Esophagus (tissue), 2 donors: ENCODE measurements around the gene DCUN1D3. TPM values are rescaled to one million over a fixed set of nuclear protein-coding genes. Genes with fewer than 3 reads are reported as not detected.
"Not testable (repeated sequence)": the region's sequence is repeated elsewhere in the genome, so short reads cannot be mapped to it uniquely, and the experiment has no call there.

Experiments
- H3K27ac ChIP-seq, 2 donors: one replicate each; pipeline ENCODE4 v1.5.1; 2013; ENCODE audit warnings: low read depth in 2 of 2, mild to moderate bottlenecking in 2 of 2, inconsistent platforms in 1 of 2, low read length in 1 of 2, moderate library complexity in 1 of 2
- H3K27me3 ChIP-seq, 2 donors: one replicate each; pipeline ENCODE4 v1.6.1; 2013; ENCODE audit warnings: low read length in 2 of 2, control low read depth in 1 of 2, mild to moderate bottlenecking in 1 of 2; ENCODE audit not compliant: insufficient read depth in 2 of 2, control insufficient read depth in 1 of 2
- H3K36me3 ChIP-seq, 2 donors: one replicate each; pipeline ENCODE4 v1.6.1; 2013; ENCODE audit warnings: low read length in 1 of 2; ENCODE audit not compliant: control insufficient read depth in 2 of 2, insufficient read depth in 2 of 2
- H3K4me1 ChIP-seq, 2 donors: one replicate each; pipeline ENCODE4 v1.6.1; 2013; ENCODE audit warnings: low read length in 1 of 2; ENCODE audit not compliant: control insufficient read depth in 2 of 2, insufficient read depth in 2 of 2
- H3K4me3 ChIP-seq, 2 donors: one replicate each; pipeline ENCODE4 v1.5.1; 2013; ENCODE audit warnings: low read length in 2 of 2, mild to moderate bottlenecking in 2 of 2, low read depth in 1 of 2, moderate library complexity in 1 of 2
- H3K9me3 ChIP-seq, 2 donors: one replicate each; pipeline ENCODE4 v1.6.1; 2013; ENCODE audit warnings: mild to moderate bottlenecking in 2 of 2, low read depth in 1 of 2, low read length in 1 of 2, moderate library complexity in 1 of 2; ENCODE audit not compliant: control insufficient read depth in 2 of 2, insufficient read depth in 1 of 2
- WGBS, 2 donors: extraction: QIAGEN DNeasy Blood & Tissue Kit; methylation state at CpG; one replicate each; pipeline ENCODE4 v1.1.7; 2013; 5-methylcytosine and 5-hydroxymethylcytosine counted together
- polyA plus RNA-seq, 2 donors: library from polyadenylated mRNA; stranded (reverse); fragments of 200-250 nt; gene quantifications; one replicate each; pipeline ENCODE4 v1.2.3, GENCODE V29; 2013
- donor health status: healthy with polysubstance abuse.
- donor health status: Bipolar disorder and iron deficiency.

DCUN1D3 gene
- polyA plus RNA-seq, 2 donors, result 3.2 to 6.5 TPM

DNA sequence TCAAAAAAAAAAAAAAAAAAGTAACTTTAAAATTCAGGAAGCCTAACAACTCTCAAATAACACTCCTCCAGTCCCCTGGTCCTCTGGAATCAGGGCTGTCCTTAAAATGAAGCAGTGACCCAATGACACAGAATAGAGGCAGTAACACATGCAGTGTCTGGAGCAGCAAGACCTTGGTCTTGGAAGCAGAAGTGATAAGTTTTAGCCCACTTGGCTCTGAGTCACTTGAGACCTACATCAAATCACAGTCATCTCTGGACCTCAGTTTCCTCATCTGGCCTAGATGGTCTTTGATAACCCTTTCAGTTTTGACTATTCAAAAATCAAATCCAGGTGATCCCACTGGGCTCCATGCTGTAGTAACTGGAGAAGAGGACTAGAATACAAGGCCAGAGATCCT lies 39.5 kb upstream of the DCUN1D3 start:
- Histone ChIP-seq H3K27ac (no peak overlapping the region), H3K27me3 (no peaks in the 10 kb centered on the region), H3K4me1 (no peaks in the 10 kb centered on the region), H3K36me3 (no peaks in the 10 kb centered on the region), H3K4me3 (no peak overlapping the region), H3K9me3 (no peaks in the 10 kb centered on the region)

DNA sequence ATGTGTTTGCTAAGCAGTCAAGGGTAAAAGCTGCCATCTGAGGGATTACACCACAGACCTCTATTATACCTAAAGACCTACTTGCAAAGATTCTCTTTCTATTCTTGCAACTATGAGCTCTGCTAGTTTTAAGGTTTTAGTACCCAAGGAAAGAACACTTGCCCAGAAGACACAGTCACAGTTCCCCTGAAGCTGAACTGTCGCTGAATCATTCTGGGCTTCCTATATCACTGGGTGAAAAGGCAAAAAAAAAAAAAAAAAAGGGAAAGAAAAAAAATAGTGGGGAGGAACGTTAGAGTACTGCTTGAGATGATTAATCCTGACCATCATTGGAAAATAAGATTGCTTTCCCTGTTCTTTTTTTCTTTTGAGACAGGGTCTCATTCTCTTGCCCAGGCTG lies 38.3 kb upstream of the DCUN1D3 start:
- H3K27ac ChIP-seq, result no peak overlapping the region
- H3K27me3 ChIP-seq, result no peaks in the 10 kb centered on the region
- H3K4me1 ChIP-seq, result no peaks in the 10 kb centered on the region
- no peaks in the 10 kb centered on the region for H3K9me3 ChIP-seq
- H3K4me3 ChIP-seq, result no peak overlapping the region
- WGBS, 2 donors, result 41 to 46% methylated on average over 2 of the region's 2 CpGs
- H3K36me3 ChIP-seq, result no peaks in the 10 kb centered on the region

DNA sequence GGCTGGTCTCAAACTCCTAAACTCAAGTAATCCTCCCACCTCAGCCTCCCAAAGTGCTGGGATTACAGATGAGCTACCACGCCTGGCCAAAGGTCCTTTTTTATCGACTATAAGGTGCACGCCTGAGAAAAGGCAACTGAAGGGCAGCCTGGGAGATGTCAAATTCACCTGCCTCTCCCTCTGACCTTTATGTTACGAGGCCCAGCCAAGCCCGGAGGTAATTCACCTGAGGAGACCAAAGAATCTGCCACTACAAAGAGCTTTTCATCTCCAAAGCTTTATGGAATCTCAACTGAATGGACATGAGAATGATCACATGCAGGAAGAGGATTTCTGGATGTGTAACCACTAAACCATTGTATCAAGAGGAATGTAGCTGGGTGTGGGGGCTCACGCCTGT lies 37.6 kb upstream of the DCUN1D3 start:
- Histone ChIP-seq H3K4me3 (no peak overlapping the region), H3K27ac (no peak overlapping the region), H3K27me3 (no peaks in the 10 kb centered on the region), H3K9me3 (no peaks in the 10 kb centered on the region), H3K36me3 (no peaks in the 10 kb centered on the region), H3K4me1 (no peaks in the 10 kb centered on the region)
- 73 to 82% methylated on average over 6 of the region's 6 CpGs for WGBS, 2 donors

DNA sequence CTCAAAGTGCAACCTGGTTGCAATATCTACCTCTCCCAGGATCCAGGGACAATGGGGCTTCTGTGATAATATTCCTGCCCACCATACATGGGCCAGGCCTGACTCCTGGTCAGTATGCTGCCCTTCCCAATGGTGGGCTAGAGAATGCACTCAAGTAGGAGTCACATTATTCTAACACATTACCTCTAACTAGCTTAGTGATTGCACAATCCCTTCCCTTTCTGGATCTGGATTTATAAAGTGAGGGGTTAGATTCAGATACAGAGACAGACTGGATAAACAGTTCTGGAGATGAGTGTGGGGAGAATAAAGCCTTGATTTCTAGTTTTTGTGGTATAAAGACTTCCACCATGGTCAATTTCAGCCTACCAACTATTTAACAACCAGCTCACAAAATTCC lies 33.4 kb upstream of the DCUN1D3 start:
- no peak overlapping the region for H3K4me3 ChIP-seq
- H3K27ac ChIP-seq, result no peak overlapping the region
- no peaks in the 10 kb centered on the region for H3K9me3 ChIP-seq
- no peaks in the 10 kb centered on the region for H3K4me1 ChIP-seq
- no peaks in the 10 kb centered on the region for H3K36me3 ChIP-seq
- no peaks in the 10 kb centered on the region for H3K27me3 ChIP-seq

DNA sequence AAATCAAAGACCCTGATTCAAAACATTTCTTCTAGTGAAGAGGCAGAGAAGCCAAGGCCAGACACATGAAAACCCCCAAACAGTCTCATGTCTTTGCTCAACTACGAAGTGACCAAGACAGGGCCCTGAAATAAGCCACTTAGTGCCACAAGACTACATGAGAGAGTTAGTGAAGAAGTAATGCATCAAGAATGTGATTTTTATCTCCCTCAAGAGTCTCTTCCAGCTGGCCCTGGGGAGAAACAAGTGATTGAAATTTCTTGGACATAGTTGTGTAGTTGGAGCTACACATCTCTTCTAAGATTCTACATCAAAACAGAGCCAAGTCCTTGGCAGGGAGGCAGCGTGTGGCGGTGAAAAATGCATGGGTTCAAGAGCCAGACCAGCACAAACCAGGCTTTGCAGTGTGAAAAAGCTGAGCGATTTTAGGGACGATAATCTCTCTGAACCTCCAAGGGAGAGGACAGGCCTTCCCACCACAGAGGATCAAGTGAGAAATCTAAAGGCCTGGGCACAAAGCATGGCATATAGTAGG lies 31.0 kb upstream of the DCUN1D3 start:
- Histone ChIP-seq H3K9me3 (no peaks in the 10 kb centered on the region), H3K27ac (no peak overlapping the region), H3K27me3 (no peaks in the 10 kb centered on the region), H3K4me1 (no peaks in the 10 kb centered on the region), H3K36me3 (no peaks in the 10 kb centered on the region), H3K4me3 (no peak overlapping the region)
- WGBS, 2 donors, result 78 to 80% methylated on average over 5 of the region's 5 CpGs

DNA sequence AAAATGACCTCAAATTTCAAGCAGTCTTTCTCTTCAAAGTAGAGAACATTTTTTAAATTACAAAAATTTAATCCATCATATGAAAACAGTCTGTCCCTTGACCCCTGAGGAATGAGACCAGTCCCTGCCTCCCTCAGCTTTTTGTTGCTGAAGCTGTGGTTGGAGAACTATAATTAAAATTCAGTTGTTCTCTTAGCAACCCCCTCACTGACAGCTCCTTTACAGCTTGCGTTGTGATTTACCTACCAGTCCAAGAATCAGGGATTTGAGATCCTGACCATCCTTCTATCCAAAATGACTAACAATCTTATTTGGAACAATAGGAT lies 30.2 kb upstream of the DCUN1D3 start:
- no peaks in the 10 kb centered on the region for H3K36me3 ChIP-seq
- 79 to 91% methylated on average over 1 of the region's 1 CpG for WGBS, 2 donors
- no peaks in the 10 kb centered on the region for H3K9me3 ChIP-seq
- H3K4me1 ChIP-seq, result no peaks in the 10 kb centered on the region
- H3K27ac ChIP-seq, result no peak overlapping the region
- no peaks in the 10 kb centered on the region for H3K27me3 ChIP-seq
- H3K4me3 ChIP-seq, result no peak overlapping the region

DNA sequence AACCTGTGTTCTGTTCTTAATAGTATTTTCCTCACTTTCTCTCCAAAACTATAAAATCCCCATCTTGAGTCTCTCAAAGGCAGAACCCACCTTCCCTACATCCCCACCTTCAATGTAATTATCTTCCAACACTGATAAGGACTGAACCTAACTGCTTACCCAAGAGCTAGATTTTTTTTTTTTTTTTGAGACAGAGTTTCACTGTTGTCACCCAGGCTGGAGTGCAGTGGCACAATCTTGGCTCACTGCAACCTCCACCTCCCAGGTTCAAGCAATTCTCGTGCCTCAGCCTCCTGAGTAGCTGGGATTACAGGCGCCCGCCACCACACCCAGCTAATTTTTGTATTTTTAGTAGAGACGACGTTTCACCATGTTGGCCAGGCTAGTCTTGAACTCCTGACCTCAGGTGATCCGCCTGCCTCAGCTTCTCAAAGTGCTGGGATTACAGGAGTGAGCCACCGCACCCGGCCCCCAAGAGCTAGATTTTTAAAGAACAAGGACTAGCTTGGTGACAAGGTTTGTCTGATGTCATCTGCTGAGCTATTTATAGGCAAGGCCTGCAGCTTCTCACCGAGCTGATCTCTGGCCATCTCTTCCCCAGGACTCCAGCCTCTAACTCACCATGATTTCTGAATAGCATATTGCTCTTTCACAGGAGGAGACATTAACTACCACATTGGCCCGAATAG lies 29.7 kb upstream of the DCUN1D3 start:
- not testable (repeated sequence) for H3K36me3 ChIP-seq, H3K27ac ChIP-seq, H3K4me3 ChIP-seq, H3K9me3 ChIP-seq, H3K27me3 ChIP-seq, H3K4me1 ChIP-seq
- 70 to 75% methylated on average over 10 of the region's 10 CpGs for WGBS, 2 donors

DNA sequence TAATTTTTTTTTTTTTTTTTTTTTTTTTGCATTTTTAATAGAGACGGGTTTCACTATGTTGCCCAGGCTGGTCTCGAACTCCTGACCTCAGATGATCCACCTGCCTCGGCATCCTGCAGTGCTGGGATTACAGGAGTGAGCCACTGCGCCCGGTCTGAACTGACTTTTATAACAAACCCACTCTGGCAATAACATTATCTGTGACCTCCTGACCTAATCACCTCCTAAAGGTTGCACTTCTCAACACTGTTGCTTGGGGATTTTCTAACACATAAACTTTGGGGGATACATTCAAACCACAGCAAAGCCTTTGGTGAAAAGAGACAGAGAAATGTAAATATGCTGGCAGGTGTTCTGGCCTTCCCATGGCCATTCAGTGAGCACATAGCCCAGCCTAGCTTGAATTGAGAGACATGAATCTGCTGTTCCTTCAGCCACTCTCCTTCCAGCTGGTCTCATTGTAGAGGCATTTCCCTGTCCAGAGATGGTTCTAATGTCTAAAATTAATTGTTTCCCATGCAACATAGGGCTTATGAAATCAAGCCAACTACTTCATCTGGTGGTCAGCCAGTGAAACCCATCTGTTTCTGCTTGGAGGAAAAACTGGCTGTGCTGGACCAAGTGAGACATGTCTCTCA lies 28.7 kb upstream of the DCUN1D3 start:
- no peaks in the 10 kb centered on the region for H3K36me3 ChIP-seq
- 90% methylated on average over 4 to 5 of the region's 5 CpGs for WGBS, 2 donors
- H3K27me3 ChIP-seq, result no peaks in the 10 kb centered on the region
- H3K9me3 ChIP-seq, result no peaks in the 10 kb centered on the region
- H3K4me3 ChIP-seq, result no peak overlapping the region
- H3K27ac ChIP-seq, result no peak overlapping the region
- H3K4me1 ChIP-seq, result no peaks in the 10 kb centered on the region

DNA sequence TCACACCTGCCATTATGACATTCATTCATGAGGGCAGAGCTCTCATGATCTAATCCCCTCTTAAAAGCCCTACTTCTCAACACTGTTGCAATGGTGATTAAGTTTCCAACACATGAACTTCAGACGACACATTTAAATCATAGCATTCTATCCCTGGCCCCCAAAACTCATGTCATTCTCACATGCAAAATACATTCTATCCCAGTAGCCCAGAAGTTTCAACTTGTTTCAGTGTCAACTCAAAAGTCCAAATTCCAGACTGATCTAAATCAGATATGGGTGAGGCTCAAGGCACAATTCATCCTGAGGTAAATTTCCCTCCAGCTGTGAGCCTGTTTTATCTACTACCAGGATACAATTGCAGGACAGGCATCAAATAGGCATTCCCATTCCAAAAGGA lies 25.6 kb upstream of the DCUN1D3 start:
- Histone ChIP-seq H3K9me3 (no peaks in the 10 kb centered on the region), H3K27me3 (no peaks in the 10 kb centered on the region), H3K36me3 (no peaks in the 10 kb centered on the region), H3K4me1 (no peaks in the 10 kb centered on the region), H3K4me3 (no peak overlapping the region), H3K27ac (no peak overlapping the region)
- 94 to 97% methylated on average over 1 of the region's 1 CpG for WGBS, 2 donors

DNA sequence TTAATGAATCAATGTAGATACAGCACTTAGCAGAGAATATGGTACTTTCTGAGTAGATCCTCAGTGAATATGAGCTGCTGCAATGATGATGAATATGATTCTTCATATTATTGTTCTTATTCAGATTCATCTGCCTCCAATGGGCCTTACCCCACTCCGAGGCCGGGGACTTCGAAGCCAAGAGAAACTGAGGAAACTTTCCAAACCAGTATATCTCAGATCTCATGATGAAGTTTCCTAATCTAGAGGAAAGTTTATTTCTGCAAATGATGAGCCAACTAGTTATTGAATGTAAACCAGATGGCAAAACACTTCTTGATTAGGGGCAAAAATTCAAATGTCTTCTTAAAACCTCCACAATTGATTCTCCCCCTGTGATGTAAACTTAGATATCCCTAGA lies 23.7 kb upstream of the DCUN1D3 start:
- WGBS, 2 donors, result 84 to 91% methylated on average over 3 of the region's 3 CpGs

More for the DNA sequence above, 23.7 kb upstream of the DCUN1D3 start:
- H3K27me3 ChIP-seq, result no peaks in the 10 kb centered on the region
- no peaks in the 10 kb centered on the region for H3K9me3 ChIP-seq
- no peaks in the 10 kb centered on the region for H3K36me3 ChIP-seq
- no peak overlapping the region for H3K4me3 ChIP-seq
- H3K4me1 ChIP-seq, result no peaks in the 10 kb centered on the region
- no peak overlapping the region for H3K27ac ChIP-seq
